OCI-M2 (cell line): ENCODE measurements around the gene LONP2.
A peak's percentile ranks its signal among the peaks of the same experiment; 100 is the strongest.

Source experiments
- DNase-seq: peaks from one replicate; lab custom pipeline; 2025; ENCODE audit not compliant: unreplicated experiment; lab: John Stamatoyannopoulos, UW

Gene LONP2

GRCh38 chr16:48244080-48244862 lies at the start of gene LONP2:
LONP2 (plus strand) TSS chr16:48244300; CDS start chr16:48244389, 89 bp downstream.
- DNase-seq: peak; percentile 49

GRCh38 chr16:48194828-48195556 lies 49.1 kb upstream of the LONP2 start:
- no peak for DNase-seq

GRCh38 chr16:48197294-48197693 lies 46.8 kb upstream of the LONP2 start:
- no peak for DNase-seq

- no peak for DNase-seq
Measured at GRCh38 chr16:48201515-48202201, 42.4 kb upstream of the LONP2 start.

GRCh38 chr16:48203974-48204824 lies 39.9 kb upstream of the LONP2 start:
- no peak for DNase-seq

GRCh38 chr16:48204825-48205151 lies 39.3 kb upstream of the LONP2 start:
- DNase-seq: no peak

- no peak for DNase-seq
Measured at GRCh38 chr16:48206594-48207242, 37.4 kb upstream of the LONP2 start.

- DNase-seq: no peak
Measured at GRCh38 chr16:48210747-48211146, 33.4 kb upstream of the LONP2 start.

- no peak for DNase-seq
Measured at GRCh38 chr16:48212033-48212432, 32.1 kb upstream of the LONP2 start.

- DNase-seq: no peak
Measured at GRCh38 chr16:48215738-48216137, 28.4 kb upstream of the LONP2 start.

GRCh38 chr16:48217708-48218107 lies 26.4 kb upstream of the LONP2 start:
- no peak for DNase-seq

GRCh38 chr16:48218473-48218872 lies 25.6 kb upstream of the LONP2 start:
- no peak for DNase-seq

- no peak for DNase-seq
Measured at GRCh38 chr16:48220891-48221290, 23.2 kb upstream of the LONP2 start.

- DNase-seq: no peak
Measured at GRCh38 chr16:48223490-48223889, 20.6 kb upstream of the LONP2 start.

GRCh38 chr16:48225456-48225855 lies 18.6 kb upstream of the LONP2 start:
- DNase-seq: no peak

GRCh38 chr16:48231727-48232492 lies 12.2 kb upstream of the LONP2 start:
- no peak for DNase-seq

GRCh38 chr16:48232493-48233040 lies 11.5 kb upstream of the LONP2 start:
- no peak for DNase-seq

- DNase-seq: no peak
Measured at GRCh38 chr16:48234630-48235029, 9.5 kb upstream of the LONP2 start.

GRCh38 chr16:48235058-48235555 lies 9.0 kb upstream of the LONP2 start:
- no peak for DNase-seq
